ENCODE data around the gene TNS1. TPM values are rescaled to one million over a fixed set of nuclear protein-coding genes. Genes with fewer than 3 reads are reported as not detected.
A peak's percentile ranks its signal among the peaks of the same experiment; 100 is the strongest.

Gene TNS1
- total RNA-seq, 1 donor from 2014 or later: 227 TPM

DNA sequence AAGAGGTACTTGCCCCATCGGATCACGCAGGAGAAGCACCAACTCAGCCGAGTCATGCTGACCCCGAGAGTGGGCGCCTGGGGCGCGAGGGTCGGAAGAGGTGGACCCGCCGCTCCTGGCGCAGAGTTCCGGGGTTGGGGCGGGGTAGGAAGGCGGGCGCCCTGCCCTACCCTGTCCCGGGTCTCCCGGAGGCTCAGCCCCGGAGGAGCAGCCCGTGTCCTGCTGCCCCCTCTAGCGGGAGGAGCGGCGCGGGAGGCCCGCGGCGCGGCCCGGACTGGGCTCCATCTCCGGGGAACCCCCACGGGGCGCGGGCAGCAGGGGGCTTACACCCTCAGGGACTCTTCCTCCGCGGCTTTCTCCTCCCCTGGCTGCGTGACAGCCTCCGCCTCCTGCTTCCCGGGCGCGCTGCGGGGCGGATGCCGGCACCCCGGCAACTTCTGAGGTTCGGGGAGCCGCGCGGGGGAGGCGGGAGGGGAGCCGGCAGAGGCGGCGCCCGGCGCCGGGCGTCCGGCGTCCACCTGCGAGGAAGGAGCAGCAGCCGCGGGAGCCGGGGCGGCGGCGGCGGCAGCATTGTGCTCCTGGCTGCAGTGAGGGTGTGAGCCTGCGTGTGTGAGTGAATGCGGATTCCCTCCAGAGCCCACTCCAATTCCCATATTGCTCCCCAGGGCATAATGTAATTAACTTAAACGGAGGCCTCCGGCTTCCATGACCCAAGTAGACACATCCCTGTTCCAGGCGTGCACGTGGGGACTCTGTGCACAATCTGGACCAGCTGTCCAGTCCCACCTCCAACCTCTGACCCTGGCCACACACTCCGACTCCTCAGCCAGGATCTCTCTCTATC, 7.6 kb upstream of the TNS1 start:
- Mint-ChIP-seq H3K36me3 (ENCODE audit: low read depth) (no peaks in the 10 kb centered on the region), H3K4me1 (ENCODE audit: low read depth) (peaks cover 61% of the 10 kb centered on the region), H3K9me3 (ENCODE audit: low read depth) (no peaks in the 10 kb centered on the region), H3K27ac (ENCODE audit: unreplicated experiment) (peak overlapping the region; percentile 32), H3K27me3 (ENCODE audit: low read depth) (no peaks in the 10 kb centered on the region), H3K4me3 (ENCODE audit: unreplicated experiment) (peak overlapping the region; percentile 80)
- no peak for DNase-seq (ENCODE audit: low spot score)
- TF ChIP-seq, protein P1, sequence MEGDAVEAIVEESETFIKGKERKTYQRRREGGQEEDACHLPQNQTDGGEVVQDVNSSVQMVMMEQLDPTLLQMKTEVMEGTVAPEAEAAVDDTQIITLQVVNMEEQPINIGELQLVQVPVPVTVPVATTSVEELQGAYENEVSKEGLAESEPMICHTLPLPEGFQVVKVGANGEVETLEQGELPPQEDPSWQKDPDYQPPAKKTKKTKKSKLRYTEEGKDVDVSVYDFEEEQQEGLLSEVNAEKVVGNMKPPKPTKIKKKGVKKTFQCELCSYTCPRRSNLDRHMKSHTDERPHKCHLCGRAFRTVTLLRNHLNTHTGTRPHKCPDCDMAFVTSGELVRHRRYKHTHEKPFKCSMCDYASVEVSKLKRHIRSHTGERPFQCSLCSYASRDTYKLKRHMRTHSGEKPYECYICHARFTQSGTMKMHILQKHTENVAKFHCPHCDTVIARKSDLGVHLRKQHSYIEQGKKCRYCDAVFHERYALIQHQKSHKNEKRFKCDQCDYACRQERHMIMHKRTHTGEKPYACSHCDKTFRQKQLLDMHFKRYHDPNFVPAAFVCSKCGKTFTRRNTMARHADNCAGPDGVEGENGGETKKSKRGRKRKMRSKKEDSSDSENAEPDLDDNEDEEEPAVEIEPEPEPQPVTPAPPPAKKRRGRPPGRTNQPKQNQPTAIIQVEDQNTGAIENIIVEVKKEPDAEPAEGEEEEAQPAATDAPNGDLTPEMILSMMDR (IDR thresholded peaks at IDR 0.05): peak; percentile 84

DNA sequence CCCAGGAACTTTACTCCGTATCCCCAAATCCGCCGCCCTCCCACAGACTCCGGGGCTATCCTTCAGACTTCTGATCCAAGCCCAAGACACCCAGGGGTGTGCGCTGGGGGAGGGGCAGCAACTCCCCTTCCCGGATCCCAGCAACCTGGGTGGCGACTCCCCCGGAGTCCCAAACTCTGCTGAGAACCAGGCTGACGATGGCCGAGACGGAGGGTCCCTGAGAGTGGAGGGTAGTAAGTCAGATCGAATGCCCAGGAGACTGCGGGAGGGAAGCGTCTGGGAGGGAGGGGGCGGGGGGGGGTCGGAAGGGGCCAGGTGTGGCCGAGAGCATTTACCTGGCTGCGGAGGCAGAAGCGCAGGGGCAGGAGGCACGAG, 7.0 kb upstream of the TNS1 start:
- no peaks in the 10 kb centered on the region for H3K27me3 Mint-ChIP-seq (ENCODE audit: low read depth)
- peak overlapping the region; percentile 80 for H3K4me3 Mint-ChIP-seq (ENCODE audit: unreplicated experiment)
- no peaks in the 10 kb centered on the region for H3K9me3 Mint-ChIP-seq (ENCODE audit: low read depth)
- peaks cover 61% of the 10 kb centered on the region for H3K4me1 Mint-ChIP-seq (ENCODE audit: low read depth)
- H3K36me3 Mint-ChIP-seq (ENCODE audit: low read depth): no peaks in the 10 kb centered on the region
- TF ChIP-seq, protein P1 (IDR thresholded peaks at IDR 0.05): no peak
- no peak for DNase-seq (ENCODE audit: low spot score)
- H3K27ac Mint-ChIP-seq (ENCODE audit: unreplicated experiment): no peak overlapping the region

DNA sequence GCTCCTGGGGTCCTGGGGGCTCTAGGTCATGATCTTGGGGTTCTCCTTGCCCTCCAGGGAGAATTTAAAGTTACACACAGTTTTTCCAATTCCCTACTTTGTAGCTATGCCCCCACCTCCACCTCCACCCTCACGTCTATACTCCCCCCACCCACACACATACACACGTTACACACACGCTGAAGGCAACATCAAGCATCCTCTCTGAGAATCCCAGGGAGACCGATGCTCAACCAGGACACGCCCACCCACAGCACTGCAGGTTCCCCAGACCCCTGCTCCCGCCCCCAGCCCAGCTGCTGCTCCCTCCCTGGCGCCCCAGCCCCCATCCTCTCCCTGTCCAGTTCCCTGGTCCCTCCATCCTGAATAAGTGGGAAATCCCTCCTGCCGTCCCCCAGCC, 6.4 kb upstream of the TNS1 start:
- DNase-seq (ENCODE audit: low spot score): no peak
- H3K27me3 Mint-ChIP-seq (ENCODE audit: low read depth): no peaks in the 10 kb centered on the region
- no peak overlapping the region for H3K27ac Mint-ChIP-seq (ENCODE audit: unreplicated experiment)
- TF ChIP-seq, protein P1 (IDR thresholded peaks at IDR 0.05): no peak
- H3K9me3 Mint-ChIP-seq (ENCODE audit: low read depth): no peaks in the 10 kb centered on the region
- H3K36me3 Mint-ChIP-seq (ENCODE audit: low read depth): no peaks in the 10 kb centered on the region
- peaks cover 63% of the 10 kb centered on the region for H3K4me1 Mint-ChIP-seq (ENCODE audit: low read depth)
- peak overlapping the region; percentile 80 for H3K4me3 Mint-ChIP-seq (ENCODE audit: unreplicated experiment)

DNA sequence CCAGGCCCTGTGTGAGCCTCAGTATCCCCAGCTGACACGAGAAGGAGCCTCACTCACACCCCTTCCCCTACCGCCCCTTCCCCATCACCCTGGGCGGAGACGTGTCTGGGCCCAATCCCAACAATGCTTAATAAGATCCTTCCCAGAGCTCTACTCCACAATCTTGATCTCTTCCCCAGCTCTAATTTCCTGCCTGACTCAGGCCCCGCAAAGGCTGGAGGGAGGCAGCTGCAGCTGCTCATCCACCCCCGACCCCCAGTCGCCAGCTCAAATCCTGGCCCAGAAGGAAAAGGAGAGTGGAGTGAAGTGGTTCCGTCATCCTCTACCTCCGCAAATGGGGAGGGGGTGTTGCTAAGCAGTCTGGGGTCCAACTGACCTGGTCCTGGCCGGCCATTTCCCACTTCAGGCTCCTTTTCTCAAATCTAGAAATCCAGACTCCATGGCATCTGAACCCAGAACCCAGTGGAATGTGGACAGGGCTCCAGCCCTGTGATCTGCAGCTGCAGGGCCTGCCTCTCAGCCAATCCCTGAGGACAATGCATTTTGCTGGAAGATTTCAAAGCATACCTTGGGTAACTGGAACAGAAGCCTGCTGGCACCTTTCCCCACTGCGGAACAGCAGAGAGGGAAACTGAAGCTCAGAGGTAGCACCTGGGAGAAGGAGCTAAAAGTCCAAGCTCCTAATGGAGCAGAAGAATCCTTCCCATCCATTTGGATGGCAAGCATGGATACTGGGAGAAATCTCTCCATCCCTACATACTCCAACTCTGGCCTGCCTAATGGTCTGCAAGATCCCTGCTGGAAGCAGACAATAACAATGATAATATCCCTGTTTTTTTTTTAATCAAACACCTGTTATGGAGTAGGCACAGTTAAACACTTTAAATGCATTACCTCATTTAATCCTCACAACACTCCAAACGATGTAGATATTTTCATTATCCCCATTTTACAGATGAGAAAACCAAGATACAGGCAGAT, 5.6 kb upstream of the TNS1 start:
- Mint-ChIP-seq H3K4me3 (ENCODE audit: unreplicated experiment) (no peak overlapping the region), H3K9me3 (ENCODE audit: low read depth) (no peaks in the 10 kb centered on the region), H3K4me1 (ENCODE audit: low read depth) (peaks cover 72% of the 10 kb centered on the region), H3K36me3 (ENCODE audit: low read depth) (no peaks in the 10 kb centered on the region), H3K27me3 (ENCODE audit: low read depth) (no peaks in the 10 kb centered on the region), H3K27ac (ENCODE audit: unreplicated experiment) (no peak overlapping the region)
- TF ChIP-seq, protein P1 (IDR thresholded peaks at IDR 0.05): no peak
- DNase-seq (ENCODE audit: low spot score): no peak

DNA sequence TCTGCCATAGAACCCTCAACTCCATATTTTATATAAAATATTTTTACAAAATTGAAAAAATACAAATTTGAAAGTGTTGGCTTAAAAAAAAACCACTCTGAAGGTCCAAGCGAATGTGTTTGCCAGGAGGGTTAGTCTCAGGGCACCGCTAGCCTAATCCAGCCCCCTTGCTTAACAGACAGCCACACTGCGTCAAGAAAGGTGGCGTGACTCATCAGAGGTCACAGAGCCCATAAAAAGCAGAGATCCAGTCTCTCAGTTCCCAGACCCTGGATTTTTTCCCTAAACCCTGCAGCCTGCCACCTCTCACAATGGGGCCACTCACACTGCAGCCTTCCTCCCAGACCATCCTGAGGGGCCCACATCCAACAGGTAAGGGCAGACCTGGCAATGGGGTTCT, 3.9 kb upstream of the TNS1 start:
- no peak overlapping the region for H3K27ac Mint-ChIP-seq (ENCODE audit: unreplicated experiment)
- no peak overlapping the region for H3K4me3 Mint-ChIP-seq (ENCODE audit: unreplicated experiment)
- no peaks in the 10 kb centered on the region for H3K36me3 Mint-ChIP-seq (ENCODE audit: low read depth)
- no peaks in the 10 kb centered on the region for H3K27me3 Mint-ChIP-seq (ENCODE audit: low read depth)
- no peak for DNase-seq (ENCODE audit: low spot score)
- H3K4me1 Mint-ChIP-seq (ENCODE audit: low read depth): peaks cover 81% of the 10 kb centered on the region
- TF ChIP-seq, protein P1 (IDR thresholded peaks at IDR 0.05): no peak
- H3K9me3 Mint-ChIP-seq (ENCODE audit: low read depth): no peaks in the 10 kb centered on the region
